Bone marrow (tissue), 2 donors: ENCODE data around the gene IQGAP2.

Experiments
- DNase-seq, 2 donors: peaks; one replicate each; lab custom pipeline; 2025; lab: John Stamatoyannopoulos, UW

The IQGAP2 gene

DNA sequence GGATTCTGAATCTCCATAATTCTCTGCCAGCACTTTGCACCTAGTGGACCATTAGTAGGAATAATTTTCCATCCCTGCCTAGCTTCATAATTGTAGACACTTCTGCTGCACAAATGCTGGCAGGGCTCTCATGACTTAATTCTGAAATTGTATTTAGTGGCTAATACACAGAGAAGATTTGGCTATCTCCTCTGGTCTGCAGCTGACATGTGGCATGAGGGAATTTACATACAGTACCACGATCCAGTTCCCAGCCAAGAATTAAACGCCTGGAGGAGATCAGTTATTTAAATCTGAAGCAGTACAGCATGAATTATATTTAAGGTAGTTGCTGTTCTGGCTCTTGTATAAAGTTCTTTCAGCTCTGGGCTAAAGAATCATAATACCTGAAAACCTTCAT is 46.5 kb downstream of the IQGAP2 start:
- no peak for DNase-seq

DNA sequence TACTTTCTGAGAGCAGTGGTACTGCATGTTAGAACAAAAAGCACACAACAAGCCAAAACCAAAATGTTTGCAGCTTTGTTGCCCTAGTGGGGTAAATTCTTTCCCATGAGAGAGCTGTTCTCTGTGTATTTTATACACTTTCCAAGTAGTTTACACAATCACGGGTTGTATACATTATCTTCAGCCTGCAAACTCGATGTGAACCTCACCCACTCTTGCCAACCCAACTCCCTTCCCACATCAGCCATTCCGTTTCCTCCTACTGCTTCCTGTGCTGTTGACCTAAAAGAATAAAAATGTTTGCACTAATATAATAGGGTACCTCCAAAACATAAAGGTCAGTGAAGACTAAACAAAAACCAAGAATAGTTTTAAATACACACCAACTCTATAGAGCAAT is 47.0 kb downstream of the IQGAP2 start:
- no peak for DNase-seq

DNA sequence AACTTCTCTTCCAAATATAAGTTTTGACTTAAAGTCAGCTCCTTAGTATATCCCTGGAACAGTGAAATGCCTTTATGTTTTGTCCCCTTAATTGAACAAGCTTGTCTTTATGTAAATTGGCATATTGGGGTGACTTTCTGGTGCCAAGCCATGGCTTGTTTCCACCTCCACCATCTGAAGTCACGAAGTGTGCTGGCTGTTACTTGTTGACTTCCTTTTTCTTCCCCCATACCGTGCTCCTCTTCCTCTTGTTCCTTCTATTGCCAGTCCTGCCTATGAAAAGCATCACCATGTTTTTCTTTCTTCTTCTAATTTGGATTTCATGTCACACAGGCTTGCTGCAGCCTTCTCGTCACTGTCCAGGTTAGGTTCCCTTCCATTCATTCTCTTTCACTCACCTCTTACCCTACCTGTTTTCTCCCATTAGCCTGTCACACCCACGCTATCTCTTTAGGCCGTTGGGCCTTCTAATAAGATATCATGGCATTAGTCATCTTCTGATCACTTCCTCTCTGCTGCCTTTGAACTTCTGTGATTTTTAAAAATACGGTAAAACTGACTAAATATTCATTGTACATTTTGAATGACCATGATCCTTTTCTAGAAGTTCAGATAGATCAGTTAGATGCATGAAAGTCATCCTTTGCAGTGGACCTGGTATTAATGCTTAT is 48.1 kb downstream of the IQGAP2 start:
- DNase-seq: peak in 1 of 2 donors; percentile 41

DNA sequence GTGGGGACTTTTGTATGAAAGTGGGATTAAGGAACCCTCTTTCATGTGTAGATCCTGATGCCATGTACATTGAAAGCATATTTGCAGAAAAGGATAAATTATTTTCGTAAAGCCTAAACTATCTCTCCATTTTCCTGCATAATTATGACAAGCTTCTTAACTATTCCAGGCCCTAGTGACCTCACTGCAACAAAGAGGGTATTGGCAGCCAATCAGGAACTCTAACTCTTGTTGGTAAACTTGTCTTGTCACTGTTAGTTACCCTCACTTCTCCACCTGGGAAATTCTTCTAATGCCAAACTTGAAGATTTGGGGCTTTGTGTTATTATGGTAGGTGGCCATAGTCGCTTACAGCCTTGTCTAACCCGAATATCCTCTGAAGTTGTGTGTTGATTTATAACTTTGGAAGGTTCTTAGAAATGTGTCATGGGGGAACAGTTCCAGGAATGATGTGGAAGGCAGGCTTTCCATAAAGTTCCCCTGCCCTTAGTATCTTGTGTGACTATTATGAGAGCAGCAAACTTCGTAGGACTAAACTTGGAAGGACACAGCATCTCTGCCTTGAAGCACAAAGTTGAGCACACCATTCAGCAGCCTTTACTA is 52.5 kb downstream of the IQGAP2 start:
- no peak for DNase-seq

DNA sequence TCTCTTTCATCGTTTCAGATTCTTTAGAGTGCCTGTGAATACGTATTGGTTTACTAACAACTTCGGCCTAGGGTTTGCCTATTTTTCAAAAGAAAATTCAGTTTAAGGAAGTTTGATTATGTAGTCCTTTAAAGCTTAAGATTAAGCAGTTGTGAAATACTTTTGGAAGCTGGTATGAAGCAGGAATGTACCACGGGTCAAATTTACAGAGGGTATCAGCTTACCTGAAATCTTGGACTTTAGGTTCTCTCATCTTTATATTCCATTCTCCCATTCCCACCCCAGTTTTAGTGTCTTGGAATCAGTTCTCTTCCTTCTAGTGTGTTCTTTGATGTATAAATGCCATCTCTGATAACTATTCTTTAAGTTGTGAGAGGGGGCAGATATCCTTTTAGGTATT is 53.2 kb downstream of the IQGAP2 start:
- DNase-seq: no peak

DNA sequence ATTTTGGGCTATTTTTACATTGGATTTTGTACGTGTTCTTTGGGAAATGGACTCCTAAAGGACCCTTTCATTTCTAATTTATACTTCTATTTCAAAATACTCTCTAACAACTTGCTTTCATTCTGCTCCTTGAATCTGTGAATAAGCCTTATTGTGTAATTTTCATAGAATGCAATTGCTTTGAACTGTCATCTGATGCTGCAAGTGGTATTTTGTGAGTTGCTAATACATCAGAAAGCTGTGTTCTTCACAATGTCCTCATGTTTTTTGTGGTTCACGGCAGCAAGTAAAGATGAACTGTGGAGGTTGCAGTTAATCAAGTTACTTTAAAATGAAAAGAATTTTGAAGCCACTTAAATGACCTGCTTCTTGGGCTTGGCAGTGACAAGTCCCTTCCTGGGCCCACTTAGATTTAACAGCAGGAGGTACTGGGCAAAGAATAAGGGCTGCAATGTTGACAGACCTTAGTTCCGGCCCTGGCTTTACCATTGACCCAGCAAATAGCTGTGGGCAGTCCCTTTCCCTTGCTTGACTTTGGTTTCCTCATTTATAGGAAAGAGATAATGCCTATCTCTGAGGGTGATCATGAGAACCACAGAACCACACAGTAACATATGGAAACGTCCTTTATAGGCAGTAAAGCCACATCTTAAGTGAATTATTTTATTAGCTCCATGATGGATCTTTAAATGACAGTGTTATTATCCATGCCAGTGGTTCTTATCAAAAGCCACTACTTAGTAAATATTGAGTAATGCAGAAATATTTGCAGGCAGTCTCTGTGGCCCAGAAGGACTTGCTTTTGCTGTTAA is 54.8 kb downstream of the IQGAP2 start:
- DNase-seq: no peak

DNA sequence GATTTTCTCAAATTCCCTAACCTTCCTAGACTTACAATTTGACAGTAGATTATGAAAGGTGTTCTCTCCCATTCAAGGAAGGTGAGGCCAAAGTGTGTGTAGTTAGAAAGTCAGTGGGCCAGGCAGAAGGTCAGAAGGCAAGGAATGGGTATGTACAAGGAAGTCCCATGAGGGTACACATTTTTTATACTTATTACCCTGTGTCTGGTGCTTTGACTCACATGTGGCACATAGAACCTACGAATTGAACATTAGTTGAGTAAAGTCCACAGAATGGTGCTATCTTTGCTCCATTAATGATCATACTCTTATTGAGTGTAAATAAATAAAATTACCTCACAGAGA is 55.4 kb downstream of the IQGAP2 start:
- DNase-seq: no peak

DNA sequence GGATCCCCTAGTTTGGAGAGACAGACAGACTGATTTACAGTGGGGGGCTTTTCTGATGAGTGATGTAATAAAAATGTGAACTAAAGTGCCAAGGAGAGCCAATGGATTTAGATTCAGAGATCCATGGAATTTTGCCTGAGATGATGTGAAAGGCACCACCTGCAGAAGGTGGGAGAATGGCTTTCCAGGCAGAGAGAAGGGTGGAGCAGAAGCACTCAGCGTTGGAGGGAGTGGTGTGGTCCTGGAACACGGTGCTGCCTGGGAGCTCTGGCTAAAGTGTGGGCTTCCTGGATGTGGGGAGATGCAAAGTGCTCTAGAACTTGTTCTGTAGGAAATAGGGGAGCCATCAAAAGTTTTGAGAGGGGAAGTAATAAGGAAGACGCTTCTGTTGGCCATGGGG is 57.0 kb downstream of the IQGAP2 start:
- DNase-seq: no peak

DNA sequence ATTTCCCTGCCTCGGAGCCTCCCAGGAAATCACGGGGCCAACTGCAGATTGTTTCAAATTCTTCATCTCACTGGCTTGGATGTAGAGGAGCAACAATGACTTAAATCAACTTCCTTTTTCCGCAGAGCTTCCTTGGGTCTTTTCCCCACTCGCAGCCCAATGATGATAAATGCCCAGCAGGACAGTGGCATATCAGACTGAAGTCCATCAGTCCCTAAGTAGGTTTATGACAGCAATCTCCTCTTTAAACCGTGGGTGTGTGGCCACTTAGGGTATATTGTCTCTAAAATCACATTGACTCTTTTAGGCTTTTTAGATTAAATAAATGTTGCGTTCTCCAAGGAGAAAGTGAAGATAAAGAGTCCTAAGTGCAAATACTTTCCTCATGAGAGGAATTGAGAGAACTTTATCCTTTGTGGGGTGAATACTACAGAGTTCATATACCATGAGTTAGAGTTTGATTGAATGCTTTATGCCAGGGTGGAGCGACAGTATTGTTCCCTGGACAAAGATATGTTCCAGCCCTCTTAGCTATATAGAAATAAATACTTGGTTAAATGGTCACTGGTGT is 59.1 kb downstream of the IQGAP2 start:
- DNase-seq: no peak

DNA sequence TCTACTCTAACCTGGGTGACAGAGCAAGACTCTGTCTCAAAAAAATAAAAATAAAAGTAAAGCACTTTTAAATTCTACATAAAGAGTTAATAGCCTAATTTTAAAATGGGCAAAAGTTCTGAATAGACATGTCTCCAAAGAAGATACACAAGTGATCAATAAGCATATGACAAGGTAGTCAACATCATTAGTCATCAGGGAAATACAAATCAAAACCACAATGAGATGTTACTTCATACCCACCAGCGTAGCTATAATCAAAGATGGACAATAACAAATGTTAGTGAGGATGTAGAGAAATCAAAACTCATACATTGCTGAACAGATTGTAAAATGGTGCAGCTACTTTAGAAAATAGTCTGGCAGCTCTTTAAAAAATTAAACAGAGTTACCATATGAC is 64.1 kb downstream of the IQGAP2 start:
- no peak for DNase-seq

DNA sequence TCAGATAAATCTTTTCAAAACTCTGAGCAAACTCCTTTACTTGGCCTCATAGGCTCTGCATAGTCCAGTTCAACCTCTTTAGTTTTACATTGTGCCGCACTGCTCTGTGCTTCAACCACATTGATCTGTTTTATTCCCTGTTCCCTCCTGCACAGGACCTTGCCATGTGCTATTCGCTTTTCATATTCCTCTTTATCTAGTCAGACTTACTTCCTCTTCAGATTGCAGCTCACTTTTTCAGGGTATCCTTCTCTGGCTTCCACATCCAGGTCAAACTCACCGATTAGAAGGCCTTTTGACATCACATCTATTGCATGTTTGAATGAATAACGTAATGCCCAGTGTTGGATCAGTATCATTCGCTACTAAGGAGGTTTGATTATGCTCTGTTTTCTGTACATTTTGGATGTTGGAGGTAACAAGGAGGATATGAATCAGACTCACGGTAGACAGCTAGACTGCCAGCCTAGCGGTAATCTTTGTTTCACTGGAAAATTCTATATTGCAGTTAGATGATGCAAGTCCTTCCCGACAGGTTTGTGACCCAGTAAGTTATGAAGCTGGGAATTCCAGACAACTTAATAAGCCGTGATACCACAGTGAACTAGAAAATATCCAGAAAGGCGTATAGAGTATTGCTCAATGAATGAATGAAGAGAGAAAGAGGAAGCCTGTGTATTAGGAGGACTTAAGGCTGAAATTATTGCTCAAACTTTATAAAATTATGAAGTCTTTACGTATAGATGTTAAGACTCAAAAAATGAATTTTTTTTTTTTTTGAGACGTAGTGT is 65.7 kb downstream of the IQGAP2 start:
- DNase-seq: no peak

DNA sequence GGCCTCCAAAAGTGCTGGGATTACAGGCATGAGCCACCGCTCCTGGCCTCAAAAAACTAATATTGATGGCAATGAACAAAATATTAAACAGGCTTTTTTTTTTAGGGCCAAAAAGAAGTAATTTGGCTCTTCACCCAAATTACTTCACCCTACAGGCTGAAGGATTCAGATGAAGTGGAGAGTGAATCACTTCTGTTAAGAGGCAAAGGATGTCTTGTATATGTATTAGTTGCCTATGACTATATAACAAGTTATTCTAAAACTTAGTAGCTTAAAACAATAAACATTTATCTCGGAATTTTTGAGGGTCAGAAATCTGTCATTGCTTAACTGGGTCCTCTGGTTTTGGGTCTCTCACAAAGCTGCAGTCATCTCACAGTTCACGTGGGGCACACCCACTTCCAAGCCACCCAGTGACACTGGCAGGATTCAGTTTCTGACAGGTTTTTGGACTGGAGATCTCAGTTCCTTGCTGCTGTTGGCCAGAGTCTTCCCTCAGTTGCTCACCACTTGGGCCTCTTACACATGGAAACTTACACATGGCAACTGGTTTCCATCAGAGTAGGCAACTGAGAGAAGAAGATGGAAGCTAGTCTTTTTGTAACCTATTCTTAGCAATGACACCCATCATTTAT is 66.7 kb downstream of the IQGAP2 start:
- no peak for DNase-seq

DNA sequence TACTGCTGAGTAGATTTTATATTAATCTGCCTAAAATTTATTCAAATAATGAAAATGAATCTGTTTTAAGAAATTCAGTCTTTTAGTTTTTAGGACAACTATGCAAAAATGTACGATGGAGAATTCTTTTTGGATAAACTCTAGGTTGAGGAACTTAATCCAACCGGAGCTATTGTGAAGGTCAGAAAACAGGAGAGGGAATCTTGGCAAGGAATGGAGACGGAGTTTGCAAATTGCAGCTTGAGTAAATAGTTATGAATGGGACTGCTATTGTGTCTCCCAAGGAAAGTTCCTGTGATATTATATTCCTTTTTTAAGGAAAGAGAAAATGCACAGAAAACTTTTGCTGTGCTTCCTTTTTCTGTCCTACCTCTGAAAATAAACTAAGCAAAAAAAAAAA is 67.9 kb downstream of the IQGAP2 start:
- no peak for DNase-seq

DNA sequence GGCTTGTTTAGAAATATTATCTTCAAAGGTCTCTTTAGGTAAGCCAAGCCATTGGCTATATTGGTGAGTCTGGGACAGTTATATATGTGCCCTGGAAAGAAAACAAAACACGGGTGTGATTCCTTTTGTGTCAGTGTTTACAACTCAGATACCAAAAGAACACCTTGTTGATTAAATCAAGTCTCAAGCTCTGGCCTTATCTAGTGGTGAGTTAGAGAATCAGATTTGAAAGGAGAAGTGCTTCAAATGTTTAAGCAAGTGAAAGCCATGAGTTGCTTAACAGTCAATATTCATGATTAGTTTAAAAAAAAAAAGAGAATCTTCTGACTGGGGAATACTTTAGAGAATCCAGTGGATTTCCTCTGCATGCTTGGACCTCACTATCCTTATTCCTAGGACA is 68.3 kb downstream of the IQGAP2 start:
- DNase-seq: no peak

DNA sequence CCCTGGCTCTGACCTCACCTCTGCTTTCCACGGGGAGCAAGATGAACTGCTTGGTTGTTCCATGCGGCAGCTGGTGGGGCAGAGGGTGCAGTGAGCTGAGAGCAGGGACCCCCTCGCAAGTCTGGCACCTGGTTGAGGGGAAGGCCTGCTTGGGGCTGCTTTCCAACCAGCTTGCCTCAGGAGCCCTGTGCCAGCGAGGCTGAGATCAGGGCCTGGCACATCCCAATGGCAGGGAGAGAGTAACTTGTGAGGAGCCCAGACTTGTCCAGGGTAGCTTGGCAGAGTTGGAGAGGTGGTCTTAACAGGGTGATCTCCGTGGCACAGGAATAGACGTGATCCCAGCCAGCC is 68.9 kb downstream of the IQGAP2 start:
- DNase-seq: no peak

DNA sequence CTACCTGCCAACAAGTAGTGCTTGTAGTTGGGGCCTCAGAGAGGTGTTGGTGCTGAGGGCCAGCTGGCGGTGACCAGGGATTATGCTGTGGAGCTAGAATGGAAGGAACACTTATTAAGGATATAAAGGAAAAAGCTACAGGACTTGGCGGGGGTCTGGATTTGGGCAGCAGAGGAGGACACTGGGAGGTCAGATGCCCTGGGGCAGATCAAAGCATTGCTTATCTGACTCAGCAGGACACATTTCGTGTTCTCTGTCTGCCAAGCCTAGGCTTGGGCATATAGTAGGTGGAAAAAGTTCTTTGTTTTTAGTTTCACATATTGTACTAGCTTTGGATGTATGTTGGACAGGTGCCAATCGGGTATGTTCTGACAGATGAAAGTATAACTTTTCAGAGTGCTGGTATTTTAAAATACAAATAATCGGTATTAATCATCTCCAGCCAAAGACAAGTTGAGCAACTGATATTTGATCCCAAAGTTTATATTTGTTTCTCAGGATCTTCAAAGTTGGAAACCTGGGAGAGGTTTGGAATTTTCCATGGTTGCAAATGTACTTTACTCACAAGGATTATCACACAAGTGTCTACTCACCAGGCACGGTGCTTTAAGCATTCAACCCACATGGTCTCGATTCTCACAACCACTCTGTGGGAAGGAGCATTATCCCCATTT is 69.4 kb downstream of the IQGAP2 start:
- no peak for DNase-seq

DNA sequence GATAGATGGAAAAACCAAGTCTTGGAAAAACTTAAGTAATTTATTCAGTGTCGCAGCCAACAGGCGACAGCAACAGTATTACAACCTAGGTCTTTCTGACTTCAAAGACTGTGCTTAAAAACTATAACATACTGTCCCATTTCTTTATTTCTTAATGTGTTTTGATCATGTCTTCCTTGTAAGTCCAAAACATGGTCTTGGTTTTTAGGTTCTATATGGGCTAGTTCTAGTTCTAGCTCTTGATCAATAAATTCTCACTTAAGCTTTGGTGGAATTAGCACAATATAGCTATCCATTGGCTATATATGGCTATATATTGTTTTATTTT is 69.9 kb downstream of the IQGAP2 start:
- no peak for DNase-seq

DNA sequence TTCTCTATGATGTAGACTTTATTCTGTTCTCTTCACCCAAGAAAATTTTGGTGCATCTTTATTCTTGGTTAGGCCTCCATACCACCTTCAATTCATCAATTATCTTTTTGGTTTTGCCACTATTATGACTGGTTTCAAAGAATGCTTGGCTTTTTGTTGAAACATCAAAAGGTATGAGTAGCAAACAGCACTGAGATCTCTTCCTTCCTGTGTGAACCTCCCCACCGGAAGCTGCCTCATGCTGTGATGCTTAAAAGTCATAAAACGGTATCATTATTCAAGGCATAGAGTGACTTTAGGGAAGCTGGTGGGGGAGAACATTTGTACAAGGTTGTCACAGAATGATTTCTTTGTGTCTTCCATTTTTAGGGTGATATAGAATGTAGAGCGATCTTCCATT is 70.6 kb downstream of the IQGAP2 start:
- DNase-seq: peak in 1 of 2 donors; percentile 90

DNA sequence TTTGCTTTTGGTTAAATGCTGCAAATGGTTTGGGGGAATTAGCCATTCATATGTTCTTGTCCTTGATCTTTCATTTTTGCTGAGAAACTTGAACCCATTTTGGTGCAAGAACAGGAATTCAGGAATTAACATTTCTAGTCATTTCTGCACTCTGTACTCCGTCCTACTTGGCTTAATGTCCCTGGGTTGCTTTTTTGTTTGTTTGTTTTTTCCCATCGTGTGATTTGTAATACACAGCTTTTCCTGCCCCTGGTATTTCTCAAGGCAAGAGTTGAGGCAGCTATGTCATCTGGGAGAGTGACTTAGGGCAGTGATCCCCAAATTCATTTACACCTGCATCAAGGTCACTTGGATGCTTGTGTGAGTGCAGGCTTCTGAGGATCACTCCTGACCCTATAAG is 71.3 kb downstream of the IQGAP2 start:
- no peak for DNase-seq

DNA sequence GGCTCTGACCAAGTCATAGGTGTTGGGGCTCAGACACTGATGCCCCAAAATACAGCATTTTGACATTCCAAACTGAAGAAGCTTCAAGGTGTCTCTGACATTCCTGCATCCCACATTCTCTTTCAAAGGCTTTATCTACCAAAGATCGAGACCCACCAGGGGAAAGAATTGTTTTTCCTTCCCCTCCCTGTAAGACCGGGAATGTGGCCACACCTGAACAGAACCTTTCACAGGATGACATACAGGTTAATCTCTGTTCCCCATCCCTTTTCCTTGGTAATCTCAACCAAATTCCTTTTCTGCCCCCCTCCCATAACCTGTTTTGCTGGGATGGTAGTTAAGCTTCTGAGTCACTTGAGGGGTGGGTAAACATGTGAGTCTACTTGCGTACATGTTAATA is 72.3 kb downstream of the IQGAP2 start:
- DNase-seq: no peak

DNA sequence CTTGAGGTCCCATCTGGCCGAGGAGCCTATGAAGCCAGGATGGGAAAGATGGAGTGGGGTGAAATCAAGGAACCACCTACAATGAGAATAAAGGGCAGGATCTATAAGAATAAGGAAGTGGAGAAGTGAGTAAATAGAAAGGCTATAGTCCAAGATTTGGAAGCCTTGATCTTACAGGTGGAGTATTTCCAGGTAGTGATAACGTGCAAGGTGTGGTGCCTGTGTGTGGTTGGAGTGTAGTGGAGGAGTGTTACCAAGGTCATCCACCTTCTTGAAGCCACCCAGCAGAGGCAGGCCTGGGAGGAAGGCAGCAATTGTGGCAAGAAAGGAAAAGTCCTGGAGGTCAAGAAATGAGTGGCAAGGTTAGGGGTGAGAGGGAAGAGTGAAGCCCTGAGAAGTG is 72.9 kb downstream of the IQGAP2 start:
- DNase-seq: no peak
